HG03575 (cell line): ENCODE data around the gene CDK1.
"Not testable (repeated sequence)": the region's sequence is repeated elsewhere in the genome, so short reads cannot be mapped to it uniquely, and the experiment has no call there.

Experiments
- ATAC-seq: cut with Tn5 transposase; IDR thresholded peaks from one replicate; pipeline ENCODE4 v1.9.1; 2021; ENCODE audit not compliant: unreplicated experiment, insufficient number of reproducible peaks, low FRiP score; ENCODE audit errors: extremely low read depth

Gene CDK1

GRCh38 chr10:60807499-60807898 is 29.2 kb downstream of the CDK1 start:
- ATAC-seq = no peak

GRCh38 chr10:60808036-60808435 is 29.8 kb downstream of the CDK1 start:
- ATAC-seq = no peak

- ATAC-seq = no peak
Measured at GRCh38 chr10:60809157-60809556, 30.9 kb downstream of the CDK1 start.

GRCh38 chr10:60810437-60811182 is 32.3 kb downstream of the CDK1 start:
- no peak for ATAC-seq

- no peak for ATAC-seq
Measured at GRCh38 chr10:60816628-60817397, 38.5 kb downstream of the CDK1 start.

- no peak for ATAC-seq
Measured at GRCh38 chr10:60817398-60817805, 39.1 kb downstream of the CDK1 start.

- ATAC-seq = no peak
Measured at GRCh38 chr10:60818134-60818770, 40.0 kb downstream of the CDK1 start.

- ATAC-seq = no peak
Measured at GRCh38 chr10:60819271-60819670, 41.0 kb downstream of the CDK1 start.

GRCh38 chr10:60820093-60820754 is 41.9 kb downstream of the CDK1 start:
- ATAC-seq = no peak

- ATAC-seq = no peak
Measured at GRCh38 chr10:60821656-60822055, 43.4 kb downstream of the CDK1 start.

- ATAC-seq = no peak
Measured at GRCh38 chr10:60822809-60823208, 44.5 kb downstream of the CDK1 start.

- no peak for ATAC-seq
Measured at GRCh38 chr10:60823324-60823723, 45.0 kb downstream of the CDK1 start.

GRCh38 chr10:60825520-60825919 is 47.2 kb downstream of the CDK1 start:
- no peak for ATAC-seq

GRCh38 chr10:60827791-60828488 is 49.7 kb downstream of the CDK1 start:
- no peak for ATAC-seq

- ATAC-seq = no peak
Measured at GRCh38 chr10:60828489-60828852, 50.2 kb downstream of the CDK1 start.

- ATAC-seq = not testable (repeated sequence)
Measured at GRCh38 chr10:60832136-60832535, 53.9 kb downstream of the CDK1 start.

- no peak for ATAC-seq
Measured at GRCh38 chr10:60834401-60834800, 56.1 kb downstream of the CDK1 start.

- ATAC-seq = no peak
Measured at GRCh38 chr10:60835049-60835448, 56.8 kb downstream of the CDK1 start.

GRCh38 chr10:60841227-60841626 is 62.9 kb downstream of the CDK1 start:
- ATAC-seq = not testable (repeated sequence)
